Calu3 (cell line): ENCODE data around the gene HIRA. TPM values are rescaled to one million over a fixed set of nuclear protein-coding genes. Genes with fewer than 3 reads are reported as not detected.

ENCODE experiments used
- BruUV-seq: library from RNA; stranded (reverse); fragments of 400-500 nt; replicated peaks from 2 replicates; lab custom pipeline; 2021; lab: Mats Ljungman, UMichigan
- CTCF ChIA-PET: fragments of 300-600 bp; sonication (Branson Sonifier 250); formaldehyde crosslinking; loops from one replicate; lab custom pipeline; 2022; ENCODE audit warnings: antibody characterized with exemption; lab: Charles Lee
- DNase-seq: peaks from one replicate; pipeline ENCODE4 v3.0.0; 2022
- H3K27ac Mint-ChIP-seq: one replicate; pipeline ENCODE4 v1.8.0; 2022; ENCODE audit warnings: mixed read lengths; ENCODE audit not compliant: unreplicated experiment
- H3K27me3 Mint-ChIP-seq: one replicate; pipeline ENCODE4 v1.8.0; 2022; ENCODE audit warnings: mixed read lengths; ENCODE audit not compliant: unreplicated experiment
- H3K36me3 Mint-ChIP-seq: one replicate; pipeline ENCODE4 v1.8.0; 2022; ENCODE audit warnings: mild to moderate bottlenecking, moderate library complexity, mixed read lengths; ENCODE audit not compliant: insufficient read depth, unreplicated experiment
- H3K4me1 Mint-ChIP-seq: one replicate; pipeline ENCODE4 v1.8.0; 2022; ENCODE audit warnings: mild to moderate bottlenecking, low read depth, mixed read lengths; ENCODE audit not compliant: unreplicated experiment
- H3K4me3 Mint-ChIP-seq: one replicate; pipeline ENCODE4 v1.8.0; 2022; ENCODE audit warnings: mild to moderate bottlenecking, low read depth, moderate library complexity, mixed read lengths; ENCODE audit not compliant: unreplicated experiment
- H3K9me3 Mint-ChIP-seq: one replicate; pipeline ENCODE4 v1.8.0; 2022; ENCODE audit warnings: low read depth, mixed read lengths; ENCODE audit not compliant: unreplicated experiment
- intact Hi-C: fragments of 100-400 bp; cut with micrococcal nuclease; formaldehyde crosslinking; loops from one replicate; pipeline ENCODE4 v1.10.0; 2022; ENCODE audit not compliant: unreplicated experiment
- total RNA-seq: library from RNA; stranded (reverse); gene quantifications from 2 replicates; pipeline ENCODE4 v1.2.3, GENCODE V29; 2022
- TF ChIP-seq, protein P1 (sequence below): fragments of 200-600 bp; IDR thresholded peaks from one replicate; pipeline ENCODE4 v1.8.0; 2022; ENCODE audit warnings: antibody characterized with exemption; ENCODE audit not compliant: unreplicated experiment

HIRA gene
- total RNA-seq, 1 experiment from 2014 or later, result 36.4 TPM

DNA sequence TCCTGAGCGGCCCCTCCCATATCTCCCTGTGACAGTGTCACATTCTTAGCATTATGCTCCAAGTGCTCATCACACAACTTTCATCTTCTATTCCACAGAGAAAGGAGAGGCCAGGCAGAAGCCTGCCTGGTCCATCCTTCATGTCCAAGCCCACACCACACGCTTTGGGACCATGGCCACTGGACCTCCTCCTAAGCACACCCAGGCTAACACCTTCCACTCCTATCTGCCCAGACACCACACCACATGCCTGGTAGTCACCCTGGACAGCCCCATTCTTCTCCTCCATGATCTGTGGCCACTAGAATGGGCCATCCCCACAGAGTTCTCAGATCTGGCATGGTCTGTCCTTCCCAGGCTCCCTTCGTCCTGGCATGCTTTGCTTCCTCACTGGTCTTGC is 55.3 kb downstream of the HIRA start:
- no peak for DNase-seq
- no TSS peak for BruUV-seq
- Mint-ChIP-seq H3K27me3 (no peaks in the 10 kb centered on the region), H3K27ac (no peak overlapping the region), H3K36me3 (peaks cover 24% of the 10 kb centered on the region), H3K9me3 (no peaks in the 10 kb centered on the region), H3K4me3 (no peak overlapping the region), H3K4me1 (no peaks in the 10 kb centered on the region)
- CTCF ChIA-PET, result no interaction called here
- TF ChIP-seq, protein P1, sequence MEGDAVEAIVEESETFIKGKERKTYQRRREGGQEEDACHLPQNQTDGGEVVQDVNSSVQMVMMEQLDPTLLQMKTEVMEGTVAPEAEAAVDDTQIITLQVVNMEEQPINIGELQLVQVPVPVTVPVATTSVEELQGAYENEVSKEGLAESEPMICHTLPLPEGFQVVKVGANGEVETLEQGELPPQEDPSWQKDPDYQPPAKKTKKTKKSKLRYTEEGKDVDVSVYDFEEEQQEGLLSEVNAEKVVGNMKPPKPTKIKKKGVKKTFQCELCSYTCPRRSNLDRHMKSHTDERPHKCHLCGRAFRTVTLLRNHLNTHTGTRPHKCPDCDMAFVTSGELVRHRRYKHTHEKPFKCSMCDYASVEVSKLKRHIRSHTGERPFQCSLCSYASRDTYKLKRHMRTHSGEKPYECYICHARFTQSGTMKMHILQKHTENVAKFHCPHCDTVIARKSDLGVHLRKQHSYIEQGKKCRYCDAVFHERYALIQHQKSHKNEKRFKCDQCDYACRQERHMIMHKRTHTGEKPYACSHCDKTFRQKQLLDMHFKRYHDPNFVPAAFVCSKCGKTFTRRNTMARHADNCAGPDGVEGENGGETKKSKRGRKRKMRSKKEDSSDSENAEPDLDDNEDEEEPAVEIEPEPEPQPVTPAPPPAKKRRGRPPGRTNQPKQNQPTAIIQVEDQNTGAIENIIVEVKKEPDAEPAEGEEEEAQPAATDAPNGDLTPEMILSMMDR, result no peak
- intact Hi-C loops, result no loop called here

DNA sequence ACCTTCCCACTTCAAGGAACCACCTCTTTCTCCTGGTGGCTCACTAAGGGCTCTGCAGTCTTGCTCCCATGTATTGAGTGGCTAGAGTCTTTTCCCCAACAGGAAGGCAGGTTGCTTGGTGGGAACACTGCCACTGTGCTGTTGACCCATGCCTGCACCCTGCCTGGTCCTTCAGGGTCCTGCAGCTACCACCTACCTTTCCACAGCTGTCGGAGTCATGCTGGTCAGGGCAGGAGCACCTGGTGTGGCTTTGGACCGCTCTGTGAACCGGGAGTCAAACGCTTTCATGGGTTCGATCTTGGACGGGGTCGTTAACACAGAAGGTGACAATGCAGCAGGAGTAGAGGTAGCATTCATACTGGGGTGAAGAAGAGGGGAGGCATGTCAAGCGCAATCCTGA is 56.1 kb downstream of the HIRA start:
- TF ChIP-seq, protein P1, result no peak
- Mint-ChIP-seq H3K36me3 (peaks cover 24% of the 10 kb centered on the region), H3K4me1 (no peaks in the 10 kb centered on the region), H3K9me3 (no peaks in the 10 kb centered on the region), H3K27me3 (no peaks in the 10 kb centered on the region), H3K4me3 (no peak overlapping the region), H3K27ac (no peak overlapping the region)
- CTCF ChIA-PET, result no interaction called here
- intact Hi-C loops, result no loop called here
- BruUV-seq, result no TSS peak
- DNase-seq, result no peak

DNA sequence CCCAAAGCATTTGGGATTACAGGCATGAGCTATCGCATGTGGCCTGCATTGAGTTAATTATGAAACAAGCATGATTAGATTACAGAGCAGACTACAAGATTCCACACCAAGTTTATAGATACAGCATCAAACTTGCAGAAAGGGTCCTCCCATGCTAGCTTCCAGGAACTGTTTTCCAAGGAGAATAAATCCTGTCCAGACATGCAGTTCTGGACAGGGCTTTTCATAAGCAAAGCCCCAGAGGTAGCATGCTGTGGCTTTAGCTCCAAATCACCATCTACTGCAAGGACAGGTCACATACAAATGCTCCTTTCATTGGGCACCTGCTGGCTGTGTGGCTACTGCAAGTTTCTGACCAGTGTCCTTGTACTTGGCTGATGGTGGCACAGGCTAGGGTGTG is 57.1 kb downstream of the HIRA start:
- Mint-ChIP-seq H3K4me1 (no peaks in the 10 kb centered on the region), H3K9me3 (no peaks in the 10 kb centered on the region), H3K36me3 (peaks cover 24% of the 10 kb centered on the region), H3K27ac (no peak overlapping the region), H3K27me3 (no peaks in the 10 kb centered on the region), H3K4me3 (no peak overlapping the region)
- CTCF ChIA-PET, result no interaction called here
- TF ChIP-seq, protein P1, result no peak
- intact Hi-C loops, result no loop called here
- no TSS peak for BruUV-seq
- DNase-seq, result no peak

DNA sequence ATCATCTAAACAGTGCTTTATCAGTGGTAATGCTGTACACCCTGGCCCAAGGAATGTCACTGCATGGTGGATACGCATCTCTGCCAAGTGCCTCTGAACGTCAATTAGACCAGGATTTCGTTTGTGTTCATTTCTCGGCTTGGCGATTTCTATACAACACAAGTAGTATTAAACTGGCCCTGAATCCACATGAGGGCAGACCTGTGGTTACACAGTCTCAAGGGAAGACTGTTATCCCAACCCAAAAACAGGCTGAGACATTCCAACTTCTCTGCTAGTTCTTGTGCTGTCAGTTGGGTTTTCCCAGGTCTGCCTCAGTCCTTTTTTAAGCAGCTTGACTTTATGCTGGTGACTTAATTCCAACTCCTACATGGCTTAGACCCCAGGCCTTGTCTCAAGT is 58.1 kb downstream of the HIRA start:
- intact Hi-C loops, result no loop called here
- H3K36me3 Mint-ChIP-seq, result peaks cover 31% of the 10 kb centered on the region
- H3K27me3 Mint-ChIP-seq, result no peaks in the 10 kb centered on the region
- H3K4me3 Mint-ChIP-seq, result no peak overlapping the region
- no peak for DNase-seq
- no peaks in the 10 kb centered on the region for H3K4me1 Mint-ChIP-seq
- no peak overlapping the region for H3K27ac Mint-ChIP-seq
- H3K9me3 Mint-ChIP-seq, result no peaks in the 10 kb centered on the region
- CTCF ChIA-PET, result no interaction called here
- BruUV-seq, result no TSS peak
- TF ChIP-seq, protein P1, result no peak
